AG10803 (cell line): ENCODE measurements around the gene EAF1.

Source experiments
- DNase-seq: peaks from one replicate; pipeline ENCODE4 v3.0.0; 2010; ENCODE audit warnings: low read depth
- H3K4me3 ChIP-seq: 2 replicates; pipeline ENCODE4 v1.5.1; 2011; ENCODE audit warnings: mild to moderate bottlenecking, low read length, control low read depth
- TF ChIP-seq, protein P1 (sequence below): conservative IDR thresholded peaks from 2 replicates; pipeline ENCODE4 v1.5.1; 2011; ENCODE audit warnings: mild to moderate bottlenecking, low read length, control low read depth, inconsistent platforms

EAF1 gene

GRCh38 chr3:15431256-15431837 lies 3.9 kb downstream of the EAF1 start:
- no peak for DNase-seq
- TF ChIP-seq, protein P1, sequence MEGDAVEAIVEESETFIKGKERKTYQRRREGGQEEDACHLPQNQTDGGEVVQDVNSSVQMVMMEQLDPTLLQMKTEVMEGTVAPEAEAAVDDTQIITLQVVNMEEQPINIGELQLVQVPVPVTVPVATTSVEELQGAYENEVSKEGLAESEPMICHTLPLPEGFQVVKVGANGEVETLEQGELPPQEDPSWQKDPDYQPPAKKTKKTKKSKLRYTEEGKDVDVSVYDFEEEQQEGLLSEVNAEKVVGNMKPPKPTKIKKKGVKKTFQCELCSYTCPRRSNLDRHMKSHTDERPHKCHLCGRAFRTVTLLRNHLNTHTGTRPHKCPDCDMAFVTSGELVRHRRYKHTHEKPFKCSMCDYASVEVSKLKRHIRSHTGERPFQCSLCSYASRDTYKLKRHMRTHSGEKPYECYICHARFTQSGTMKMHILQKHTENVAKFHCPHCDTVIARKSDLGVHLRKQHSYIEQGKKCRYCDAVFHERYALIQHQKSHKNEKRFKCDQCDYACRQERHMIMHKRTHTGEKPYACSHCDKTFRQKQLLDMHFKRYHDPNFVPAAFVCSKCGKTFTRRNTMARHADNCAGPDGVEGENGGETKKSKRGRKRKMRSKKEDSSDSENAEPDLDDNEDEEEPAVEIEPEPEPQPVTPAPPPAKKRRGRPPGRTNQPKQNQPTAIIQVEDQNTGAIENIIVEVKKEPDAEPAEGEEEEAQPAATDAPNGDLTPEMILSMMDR: no peak
- H3K4me3 ChIP-seq: no peak overlapping the region

DNA sequence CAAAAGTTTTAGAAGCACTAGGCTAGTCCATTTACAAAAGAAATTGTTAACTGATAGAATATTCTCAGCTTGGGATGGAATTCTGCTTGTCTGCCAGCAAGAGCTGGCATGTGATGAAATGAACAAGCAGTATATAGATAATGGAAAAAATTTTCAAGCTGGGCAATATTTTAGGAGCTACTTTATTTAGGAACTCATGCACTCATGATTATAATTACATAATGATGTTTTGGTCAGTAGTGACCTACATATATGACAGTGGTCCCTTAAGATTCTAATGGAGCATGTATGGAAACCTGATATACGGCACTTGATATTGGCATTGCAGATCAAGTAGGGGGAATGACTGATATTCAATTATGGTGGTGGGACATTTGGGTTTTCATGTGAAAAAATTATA lies 6.1 kb downstream of the EAF1 start:
- no peak overlapping the region for H3K4me3 ChIP-seq
- TF ChIP-seq, protein P1: no peak
- DNase-seq: no peak

DNA sequence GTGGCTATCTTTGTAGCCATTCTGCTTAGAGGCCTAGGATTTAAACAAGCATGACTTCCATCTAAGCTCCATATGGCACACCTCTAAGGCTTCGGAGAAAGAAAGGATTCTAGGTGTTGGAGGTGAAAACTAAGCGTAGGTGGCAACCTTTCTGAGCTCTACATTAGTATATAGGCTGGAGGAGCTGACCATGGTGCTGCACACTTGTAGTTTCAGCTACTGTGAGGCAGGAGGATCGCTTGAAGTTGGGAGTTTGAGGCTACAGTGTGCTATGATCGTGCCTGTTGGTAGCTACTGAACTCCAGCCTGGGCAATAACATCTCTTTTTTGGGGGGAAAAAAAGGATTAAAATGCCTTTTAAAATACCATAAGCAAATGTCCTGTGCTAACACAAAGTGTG lies 7.4 kb downstream of the EAF1 start:
- no peak for DNase-seq
- TF ChIP-seq, protein P1: no peak
- no peak overlapping the region for H3K4me3 ChIP-seq

DNA sequence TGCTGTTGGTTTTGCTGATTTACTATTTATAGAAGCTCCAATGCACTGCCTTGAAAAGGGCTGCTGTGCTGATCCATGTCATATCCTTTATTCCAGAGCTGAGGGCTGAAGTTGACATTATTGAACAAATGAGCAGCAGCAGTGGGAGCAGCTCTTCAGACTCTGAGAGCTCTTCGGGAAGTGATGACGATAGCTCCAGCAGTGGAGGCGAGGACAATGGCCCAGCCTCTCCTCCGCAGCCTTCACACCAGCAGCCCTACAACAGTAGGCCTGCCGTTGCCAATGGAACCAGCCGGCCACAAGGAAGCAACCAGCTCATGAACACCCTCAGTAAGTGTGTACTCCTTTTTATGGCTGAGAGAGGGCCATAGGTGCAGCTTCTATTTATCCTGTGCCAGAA lies 8.8 kb downstream of the EAF1 start:
- no peak for DNase-seq
- no peak overlapping the region for H3K4me3 ChIP-seq
- TF ChIP-seq, protein P1: no peak

- H3K4me3 ChIP-seq: no peak overlapping the region
- TF ChIP-seq, protein P1: no peak
- peak; percentile 75 for DNase-seq
These were observed 11.6 kb downstream of the EAF1 start for GRCh38 chr3:15438983-15439382.

GRCh38 chr3:15439476-15439875 lies 12.1 kb downstream of the EAF1 start:
- no peak overlapping the region for H3K4me3 ChIP-seq
- TF ChIP-seq, protein P1: no peak
- DNase-seq: peak; percentile 36

- TF ChIP-seq, protein P1: no peak
- no peak overlapping the region for H3K4me3 ChIP-seq
- peak; percentile 38 for DNase-seq
These were observed 13.5 kb downstream of the EAF1 start for GRCh38 chr3:15440891-15441290.
